ENCODE data around the gene CLNK.

Gene CLNK

DNA sequence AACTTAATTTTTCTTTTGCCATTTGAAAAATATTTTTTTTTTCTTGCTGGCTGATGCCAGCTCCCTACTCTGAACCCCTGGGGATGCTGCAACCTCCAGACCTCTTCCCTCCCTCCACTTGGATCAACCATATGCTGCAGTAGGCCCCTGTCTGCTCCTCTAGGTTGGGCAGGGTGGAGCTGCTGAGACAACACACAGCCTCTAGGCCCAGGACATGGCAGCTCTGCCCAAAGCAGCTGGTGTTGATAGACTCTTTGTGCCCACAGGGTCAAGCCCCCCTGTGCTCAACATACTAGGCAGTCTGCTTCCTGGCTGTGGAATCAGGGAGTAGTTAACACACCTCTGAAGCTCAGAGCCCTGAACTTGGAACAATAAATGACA is 19.9 kb upstream of the CLNK start:
- Histone ChIP-seq H3K4me3 (ENCODE audit: low read depth, low read length, poor library complexity, severe bottlenecking) (no peak overlapping the region), H3K27me3 (ENCODE audit: insufficient read depth, low read length) (no peaks in the 10 kb centered on the region), H2AFZ (ENCODE audit: low read length) (no peak overlapping the region), H3K9ac (ENCODE audit: low read length) (no peak overlapping the region), H3K36me3 (ENCODE audit: insufficient read depth, low read length) (no peaks in the 10 kb centered on the region), H3K9me3 (ENCODE audit: low read length) (no peaks in the 10 kb centered on the region), H3K4me2 (ENCODE audit: low read length) (no peak overlapping the region), H3K27ac (ENCODE audit: low read depth, low read length, poor library complexity, severe bottlenecking) (no peak overlapping the region), H3K79me2 (ENCODE audit: insufficient read depth, low read length) (no peaks in the 10 kb centered on the region), H3F3A (ENCODE audit: insufficient read depth, low read length) (no peaks in the 10 kb centered on the region), H3K9me2 (ENCODE audit: low read depth, low read length) (no peaks in the 10 kb centered on the region), H4K20me1 (ENCODE audit: insufficient read depth, low read length) (no peaks in the 10 kb centered on the region), H3K4me1 (ENCODE audit: insufficient read depth, low read length, severe bottlenecking) (no peaks in the 10 kb centered on the region)
- no peak for TF ChIP-seq CTCF (IDR thresholded peaks at IDR 0.05; ENCODE audit: low read length)
- no peak for TF ChIP-seq EZH2 (IDR thresholded peaks at IDR 0.05; ENCODE audit: borderline replicate concordance, low read length)

DNA sequence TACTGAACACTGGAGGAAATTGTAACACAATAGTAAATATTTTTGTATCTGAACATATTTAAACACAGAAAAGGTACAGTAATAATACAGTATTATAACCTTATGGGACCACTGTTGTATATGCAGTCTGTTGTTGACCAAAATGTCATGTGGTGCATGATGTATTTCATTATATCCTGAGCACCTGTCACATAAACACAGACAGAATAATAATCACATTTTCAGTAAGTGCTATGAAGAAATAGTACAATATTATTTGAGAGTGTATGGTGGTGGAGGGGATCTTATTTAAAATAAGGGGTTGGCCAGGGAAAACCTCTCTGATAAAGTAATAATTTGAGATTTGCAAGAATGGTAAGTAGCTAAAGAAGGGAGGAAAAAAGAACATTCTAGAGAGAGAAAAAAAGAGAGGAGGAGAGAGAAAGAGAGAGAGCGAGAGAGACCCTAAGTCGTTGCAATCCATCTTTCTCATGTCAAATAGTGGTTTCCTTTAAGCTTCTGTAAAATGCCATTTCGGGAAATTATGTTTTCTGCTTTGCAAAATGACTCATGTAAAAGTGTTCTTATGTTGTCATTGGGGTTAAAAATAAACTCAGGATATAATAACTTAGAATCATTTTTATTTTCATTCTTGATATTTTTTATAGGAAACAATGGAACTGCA is 19.3 kb upstream of the CLNK start:
- Histone ChIP-seq H3K9me3 (ENCODE audit: low read length) (no peaks in the 10 kb centered on the region), H3K4me1 (ENCODE audit: insufficient read depth, low read length, severe bottlenecking) (no peaks in the 10 kb centered on the region), H3K4me2 (ENCODE audit: low read length) (no peak overlapping the region), H3K4me3 (ENCODE audit: low read depth, low read length, poor library complexity, severe bottlenecking) (no peak overlapping the region), H3K27me3 (ENCODE audit: insufficient read depth, low read length) (no peaks in the 10 kb centered on the region), H2AFZ (ENCODE audit: low read length) (no peak overlapping the region), H3F3A (ENCODE audit: insufficient read depth, low read length) (no peaks in the 10 kb centered on the region), H3K9ac (ENCODE audit: low read length) (no peak overlapping the region), H3K9me2 (ENCODE audit: low read depth, low read length) (no peaks in the 10 kb centered on the region), H3K79me2 (ENCODE audit: insufficient read depth, low read length) (no peaks in the 10 kb centered on the region), H3K27ac (ENCODE audit: low read depth, low read length, poor library complexity, severe bottlenecking) (no peak overlapping the region), H3K36me3 (ENCODE audit: insufficient read depth, low read length) (no peaks in the 10 kb centered on the region), H4K20me1 (ENCODE audit: insufficient read depth, low read length) (no peaks in the 10 kb centered on the region)
- TF ChIP-seq EZH2 (IDR thresholded peaks at IDR 0.05; ENCODE audit: borderline replicate concordance, low read length) (no peak), CTCF (IDR thresholded peaks at IDR 0.05; ENCODE audit: low read length) (no peak)

DNA sequence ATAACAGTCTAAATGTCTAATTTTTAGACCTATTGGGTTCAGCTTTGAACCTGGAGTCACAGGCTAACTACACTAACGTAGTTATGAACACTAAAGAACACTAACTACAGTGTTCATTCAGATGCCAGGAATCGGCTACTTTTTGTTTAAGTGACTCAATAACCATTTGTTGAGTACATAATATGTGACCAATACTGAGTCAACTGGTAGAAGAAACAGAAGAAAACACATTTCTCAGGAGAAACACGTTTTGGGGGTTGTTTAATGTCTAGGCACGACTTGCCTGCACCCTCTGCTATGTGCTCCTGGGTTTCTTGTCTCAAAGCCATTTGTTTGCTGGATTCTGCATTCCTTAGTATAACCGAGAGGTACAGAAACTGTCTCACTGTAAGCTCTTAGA is 18.6 kb upstream of the CLNK start:
- Histone ChIP-seq H3K4me1 (ENCODE audit: insufficient read depth, low read length, severe bottlenecking) (no peaks in the 10 kb centered on the region), H3K27ac (ENCODE audit: low read depth, low read length, poor library complexity, severe bottlenecking) (no peak overlapping the region), H2AFZ (ENCODE audit: low read length) (no peak overlapping the region), H3K79me2 (ENCODE audit: insufficient read depth, low read length) (no peaks in the 10 kb centered on the region), H3K27me3 (ENCODE audit: insufficient read depth, low read length) (no peaks in the 10 kb centered on the region), H3K4me3 (ENCODE audit: low read depth, low read length, poor library complexity, severe bottlenecking) (no peak overlapping the region), H3K9ac (ENCODE audit: low read length) (no peak overlapping the region), H3K9me3 (ENCODE audit: low read length) (no peaks in the 10 kb centered on the region), H3K4me2 (ENCODE audit: low read length) (no peak overlapping the region), H3K9me2 (ENCODE audit: low read depth, low read length) (no peaks in the 10 kb centered on the region), H3K36me3 (ENCODE audit: insufficient read depth, low read length) (no peaks in the 10 kb centered on the region), H4K20me1 (ENCODE audit: insufficient read depth, low read length) (no peaks in the 10 kb centered on the region), H3F3A (ENCODE audit: insufficient read depth, low read length) (no peaks in the 10 kb centered on the region)
- TF ChIP-seq CTCF (IDR thresholded peaks at IDR 0.05; ENCODE audit: low read length): no peak
- TF ChIP-seq EZH2 (IDR thresholded peaks at IDR 0.05; ENCODE audit: borderline replicate concordance, low read length): no peak

Data from OCI-LY1 (cell line).